MM.1S (cell line): ENCODE measurements around the gene B3GNT8.

Experiments used
- CTCF ChIP-seq: fragments of 300-600 bp; sonication (generic); IDR thresholded peaks from 2 replicates; pipeline ENCODE4 v1.5.1; 2016; ENCODE audit warnings: antibody characterized with exemption, low read length, mixed read lengths
- EZH2 ChIP-seq: fragments of 300-600 bp; sonication (generic); optimal IDR thresholded peaks from 2 replicates; pipeline ENCODE3; 2017; ENCODE audit warnings: low read depth, mild to moderate bottlenecking, antibody characterized with exemption, low read length, mixed read lengths
- EZH2phosphoT487 ChIP-seq: fragments of 300-600 bp; sonication (generic); IDR thresholded peaks from 2 replicates; pipeline ENCODE4 v1.6.1; 2018; ENCODE audit warnings: antibody characterized with exemption, low read length

- TF ChIP-seq CTCF = no peak
- TF ChIP-seq EZH2 = no peak
- no peak for TF ChIP-seq EZH2phosphoT487
Measured at GRCh38 chr19:41384351-41384750, 42.8 kb downstream of the B3GNT8 start.
